NK-92 treated with Interleukin-12 subunit alpha and Interleukin-12 subunit beta, amount 100 ng/mL, for 24 hours (cell line): ENCODE data around the gene HDC.

ENCODE experiments used
- DNase-seq: peaks from one replicate; lab custom pipeline; 2025; lab: John Stamatoyannopoulos, UW

HDC gene, protein sequence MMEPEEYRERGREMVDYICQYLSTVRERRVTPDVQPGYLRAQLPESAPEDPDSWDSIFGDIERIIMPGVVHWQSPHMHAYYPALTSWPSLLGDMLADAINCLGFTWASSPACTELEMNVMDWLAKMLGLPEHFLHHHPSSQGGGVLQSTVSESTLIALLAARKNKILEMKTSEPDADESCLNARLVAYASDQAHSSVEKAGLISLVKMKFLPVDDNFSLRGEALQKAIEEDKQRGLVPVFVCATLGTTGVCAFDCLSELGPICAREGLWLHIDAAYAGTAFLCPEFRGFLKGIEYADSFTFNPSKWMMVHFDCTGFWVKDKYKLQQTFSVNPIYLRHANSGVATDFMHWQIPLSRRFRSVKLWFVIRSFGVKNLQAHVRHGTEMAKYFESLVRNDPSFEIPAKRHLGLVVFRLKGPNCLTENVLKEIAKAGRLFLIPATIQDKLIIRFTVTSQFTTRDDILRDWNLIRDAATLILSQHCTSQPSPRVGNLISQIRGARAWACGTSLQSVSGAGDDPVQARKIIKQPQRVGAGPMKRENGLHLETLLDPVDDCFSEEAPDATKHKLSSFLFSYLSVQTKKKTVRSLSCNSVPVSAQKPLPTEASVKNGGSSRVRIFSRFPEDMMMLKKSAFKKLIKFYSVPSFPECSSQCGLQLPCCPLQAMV

DNA sequence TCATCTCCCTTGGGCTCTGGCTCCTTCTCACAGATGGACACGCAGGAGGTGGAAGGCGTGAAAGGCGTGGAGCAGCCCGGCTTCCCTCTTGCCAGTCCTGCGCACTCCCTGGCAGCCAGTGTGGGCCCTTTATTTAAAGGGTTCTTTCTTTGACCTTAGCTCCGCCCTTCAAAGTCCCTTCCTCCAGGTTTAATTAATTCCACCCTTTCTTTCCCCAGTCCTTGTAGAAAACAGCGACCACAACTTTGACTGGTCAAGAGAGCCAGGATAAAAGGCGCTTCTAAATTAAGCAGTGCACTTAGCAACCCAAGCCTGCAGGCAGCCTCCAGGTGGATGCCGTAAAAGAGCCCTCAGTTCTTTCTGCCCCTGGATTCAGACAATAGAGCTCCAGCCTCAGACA lies at the start of gene HDC:
TSS of gene HDC (minus strand) at position 107 of the 400 bp plus-strand sequence. CDS start at position 4, 103 bp downstream.
- no peak for DNase-seq

DNA sequence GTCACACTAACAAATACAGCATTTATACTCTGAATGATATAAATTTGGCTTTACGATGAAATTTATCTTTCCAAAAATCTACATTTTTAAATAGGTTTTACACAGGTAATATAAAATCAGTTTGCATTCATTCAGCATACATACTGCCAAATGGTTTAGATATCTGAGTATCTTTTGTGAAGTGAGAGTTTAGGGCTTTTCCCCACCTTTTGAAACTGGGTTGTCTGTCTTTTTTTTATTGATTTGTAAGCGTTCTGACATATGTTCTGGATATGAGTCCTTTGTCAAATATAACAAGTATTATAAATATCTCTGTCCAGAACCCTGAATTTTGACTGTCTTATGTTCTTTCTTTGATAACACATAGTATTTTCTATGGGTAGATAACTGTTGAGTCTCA lies 47.1 kb upstream of the HDC start:
- no peak for DNase-seq

DNA sequence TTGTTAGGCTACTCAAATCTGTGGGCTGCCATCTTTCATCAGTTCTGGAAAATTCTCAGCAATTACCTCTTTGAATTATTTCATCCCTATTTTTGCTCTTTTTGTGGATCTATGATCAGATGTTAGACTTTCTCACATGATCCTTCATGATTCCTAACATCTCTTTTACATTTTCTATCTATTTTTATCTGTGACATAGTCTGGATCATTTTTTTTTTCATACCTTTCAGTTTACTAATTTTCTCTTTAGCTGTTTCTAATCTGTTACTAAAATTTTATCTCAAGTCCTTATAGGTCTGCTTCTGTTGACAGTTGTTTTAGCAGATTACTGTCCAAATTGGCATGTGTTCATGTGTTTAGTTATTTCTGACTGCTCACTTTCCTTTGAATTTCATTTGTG lies 42.3 kb upstream of the HDC start:
- no peak for DNase-seq

DNA sequence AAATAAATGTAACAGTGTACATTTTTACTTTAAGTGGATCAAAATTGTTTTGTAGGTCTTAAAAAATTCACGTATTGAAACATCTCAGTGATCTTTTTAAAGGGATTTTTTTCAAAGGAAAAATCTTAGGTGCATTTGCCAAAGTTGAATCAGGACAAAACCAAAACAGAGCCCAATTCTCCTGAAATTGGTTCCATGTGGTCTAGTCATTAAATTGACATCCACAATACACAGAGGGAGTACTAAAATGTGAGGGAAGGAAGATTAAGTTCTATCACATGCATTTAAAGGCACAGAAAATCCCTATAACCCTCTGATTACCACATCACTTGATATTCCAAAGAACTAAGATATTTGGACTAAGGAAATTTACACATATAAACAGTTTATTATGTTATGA lies 39.3 kb upstream of the HDC start:
- DNase-seq: no peak

DNA sequence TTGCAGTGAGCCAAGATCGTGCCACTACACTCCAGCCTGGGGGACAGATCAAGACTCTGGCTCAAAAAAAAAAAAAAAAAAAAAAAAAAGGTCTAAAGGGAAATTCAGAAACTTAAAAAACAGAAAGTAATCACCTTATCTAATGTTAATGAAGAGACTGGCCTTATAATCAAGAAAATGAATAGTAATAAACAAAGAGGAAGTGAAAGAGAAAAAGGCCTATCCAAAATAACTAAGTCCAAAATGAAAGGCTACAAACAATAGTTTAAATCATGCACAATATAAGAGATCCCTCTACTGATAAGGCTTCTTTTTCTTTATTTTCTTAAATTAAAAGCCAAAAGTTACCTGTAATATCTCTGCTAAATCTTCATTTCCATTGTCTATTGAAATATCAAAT lies 37.1 kb upstream of the HDC start:
- DNase-seq: no peak

DNA sequence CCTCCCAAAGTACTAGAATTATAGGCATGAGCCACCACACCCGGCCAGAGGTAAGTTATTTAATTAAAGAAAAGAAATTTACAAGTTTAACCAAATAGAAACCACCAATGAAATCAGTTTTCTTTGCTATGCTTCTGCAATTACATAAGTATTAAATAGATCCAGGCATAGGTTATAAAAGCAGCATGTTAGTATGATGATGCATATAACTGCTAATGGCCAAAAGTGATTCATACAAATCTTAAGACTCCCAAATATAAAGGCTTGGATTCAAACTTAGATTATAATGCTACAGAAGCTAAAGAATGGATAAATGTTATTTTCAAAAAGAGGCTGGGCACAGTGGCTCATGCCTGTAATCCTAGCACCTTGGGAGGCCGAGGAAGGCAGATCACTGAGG lies 32.8 kb upstream of the HDC start:
- DNase-seq: no peak

DNA sequence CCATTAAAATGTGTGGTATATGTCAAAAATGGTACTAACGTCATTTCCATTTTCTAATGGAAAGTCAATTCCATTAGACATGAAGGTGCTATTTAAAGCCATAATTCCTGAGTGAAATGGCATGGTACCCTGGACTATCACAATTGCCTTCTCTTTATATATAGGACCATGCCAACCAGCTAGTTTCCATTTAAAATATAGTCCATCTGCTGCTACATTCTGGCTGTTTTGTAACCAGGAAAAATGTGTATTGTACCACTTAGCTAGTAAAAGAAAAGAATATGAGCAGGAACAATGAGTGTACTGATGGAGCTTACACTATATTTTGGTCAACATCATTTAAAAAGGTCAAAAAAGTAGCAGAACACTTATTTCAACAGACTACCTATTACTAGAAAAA lies 30.4 kb upstream of the HDC start:
- DNase-seq: no peak

DNA sequence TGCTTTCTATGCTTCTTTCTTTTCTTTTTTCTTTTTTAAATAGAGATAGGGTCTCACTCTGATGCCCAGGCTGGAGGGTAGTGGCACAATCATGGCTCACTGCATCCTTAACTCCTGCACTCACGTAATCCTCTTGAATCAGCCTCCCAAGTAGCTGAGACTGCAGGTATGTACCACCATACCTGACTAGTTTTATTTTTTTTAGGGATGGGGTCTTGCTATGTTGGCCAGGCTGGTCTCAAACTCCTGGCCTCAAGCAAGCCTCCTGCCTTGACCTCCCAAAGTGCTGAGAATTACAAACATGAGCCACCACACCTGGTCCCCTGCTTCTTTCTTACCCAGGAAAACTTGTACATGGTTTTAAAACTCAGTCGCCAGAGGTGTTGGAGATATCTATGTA lies 24.2 kb upstream of the HDC start:
- no peak for DNase-seq

DNA sequence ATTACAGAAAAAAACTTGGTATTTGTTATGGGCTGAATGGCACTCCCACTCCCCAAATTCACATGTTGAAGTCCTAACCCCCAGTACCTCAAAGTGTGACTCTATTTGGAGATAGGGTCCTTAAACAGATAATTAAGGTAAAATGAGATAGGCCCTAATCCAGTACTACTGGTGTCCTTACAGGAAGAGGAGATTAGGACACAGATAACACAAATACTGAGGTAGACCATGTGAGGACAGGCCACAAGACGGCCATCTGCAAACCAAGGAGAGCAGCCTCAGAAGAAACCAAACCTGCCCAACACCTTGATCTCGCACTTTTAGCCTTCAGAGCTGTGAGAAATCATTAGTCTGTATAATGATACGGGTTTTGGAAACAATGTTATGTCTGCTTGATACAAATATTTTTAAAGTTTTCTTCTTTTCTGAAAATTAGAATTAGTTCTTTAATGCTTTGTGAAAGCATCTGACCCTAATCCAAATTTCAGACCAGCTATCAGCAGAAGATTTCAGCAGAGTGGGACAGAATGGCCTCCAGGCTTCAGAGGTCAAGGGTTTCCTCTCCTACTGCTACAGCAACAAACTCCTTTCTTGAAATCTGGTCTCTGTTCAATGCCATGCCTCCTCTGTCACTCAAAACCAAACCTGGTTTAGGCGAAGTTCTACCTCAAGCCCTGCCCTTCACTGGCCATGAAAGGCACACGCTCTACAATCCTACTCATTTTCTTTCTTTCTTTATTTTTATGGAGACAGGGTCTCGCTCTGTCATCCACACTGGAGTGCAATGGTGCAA lies 22.0 kb upstream of the HDC start:
- DNase-seq: no peak

DNA sequence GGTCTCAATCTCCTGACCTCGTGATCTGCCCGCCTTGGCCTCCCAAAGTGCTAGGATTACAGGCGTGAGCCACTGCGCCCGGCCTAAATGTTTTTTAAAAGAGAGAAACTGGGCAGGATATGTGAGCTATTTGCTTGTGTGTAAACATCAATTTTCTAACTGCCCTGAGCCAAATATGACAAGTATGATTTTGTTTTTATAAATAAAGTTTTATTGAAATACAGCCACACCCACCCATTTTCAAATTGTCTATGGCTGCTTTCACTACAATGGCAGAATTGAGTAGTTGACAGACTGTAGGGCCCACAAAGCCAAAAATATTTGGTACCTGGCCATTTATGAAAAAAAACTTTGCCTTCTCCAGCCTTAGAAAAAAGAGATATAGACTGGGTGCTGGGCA lies 15.9 kb upstream of the HDC start:
- no peak for DNase-seq

DNA sequence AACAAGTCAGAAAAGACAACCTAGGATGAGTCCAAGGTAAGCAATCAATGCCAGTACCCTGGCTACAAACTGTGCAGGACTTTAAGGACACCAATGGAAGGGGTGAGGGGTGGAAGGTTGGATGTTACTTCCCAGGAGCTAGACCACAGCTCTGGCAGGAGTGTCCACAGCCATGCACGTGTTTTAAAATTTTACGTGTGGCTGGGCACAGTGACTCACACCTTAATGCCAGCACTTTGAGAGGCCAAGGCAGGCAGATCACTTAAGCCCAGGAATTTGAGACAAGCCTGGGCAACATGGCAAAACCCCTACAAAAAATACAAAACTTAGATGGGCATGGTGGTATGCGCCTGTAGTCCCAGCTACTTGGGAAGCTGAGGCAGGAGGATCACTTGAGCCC lies 14.7 kb upstream of the HDC start:
- DNase-seq: no peak

DNA sequence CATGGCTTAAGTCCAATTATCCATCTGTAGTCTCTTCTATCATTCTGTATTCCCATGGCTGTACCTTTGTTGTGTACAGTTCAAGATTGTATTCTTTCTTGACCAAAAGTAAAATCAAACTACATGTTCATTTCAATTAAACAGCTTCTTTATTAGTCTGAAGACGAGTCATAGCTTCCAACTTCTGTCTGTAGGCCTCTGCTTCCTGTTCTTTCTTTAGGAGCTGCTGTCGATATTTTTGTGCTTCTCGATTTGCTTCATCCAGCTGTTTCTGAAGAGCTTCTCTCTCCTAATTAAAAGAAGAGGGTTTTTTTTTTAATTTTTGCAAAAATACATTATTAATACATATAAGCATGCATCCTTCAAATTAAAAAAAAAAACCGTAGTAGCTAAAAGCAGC lies 13.0 kb upstream of the HDC start:
- DNase-seq: no peak

DNA sequence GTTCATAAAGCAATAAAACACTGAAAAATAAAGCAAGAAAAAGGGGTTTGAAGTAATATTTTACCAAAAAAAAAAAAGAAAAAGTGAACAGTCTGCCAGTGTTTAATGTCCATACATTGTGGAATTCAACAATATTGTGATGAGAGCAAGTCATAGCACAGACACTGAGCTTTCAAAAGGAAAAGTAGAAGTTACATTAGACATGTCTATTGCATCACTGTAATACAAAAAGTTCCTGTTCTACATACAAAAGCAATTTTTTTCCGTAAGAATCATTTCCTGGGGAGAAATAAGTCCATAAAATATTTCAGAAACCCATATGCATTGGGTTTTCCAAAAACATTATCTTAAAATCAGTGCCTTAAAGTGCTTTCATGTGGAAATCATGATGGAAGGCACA lies 11.8 kb upstream of the HDC start:
- no peak for DNase-seq

DNA sequence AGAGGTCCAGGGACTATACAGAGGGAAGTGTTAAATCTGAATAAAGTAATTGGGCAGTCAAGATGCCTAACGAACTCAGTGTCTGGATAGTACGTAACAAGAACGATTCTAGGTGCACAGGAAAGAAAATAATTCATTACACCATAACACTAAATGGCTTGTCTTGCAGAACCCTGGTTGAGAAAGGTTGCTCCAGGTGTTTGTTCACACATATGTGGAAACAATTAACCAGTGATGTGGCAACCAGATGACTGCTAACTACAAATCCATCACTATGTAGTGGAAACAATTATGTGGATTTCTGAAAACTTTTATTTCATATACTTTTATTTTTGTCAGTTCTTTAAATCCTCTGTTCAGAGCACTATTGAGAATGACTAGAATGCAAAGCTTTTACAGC lies 10.4 kb upstream of the HDC start:
- no peak for DNase-seq

DNA sequence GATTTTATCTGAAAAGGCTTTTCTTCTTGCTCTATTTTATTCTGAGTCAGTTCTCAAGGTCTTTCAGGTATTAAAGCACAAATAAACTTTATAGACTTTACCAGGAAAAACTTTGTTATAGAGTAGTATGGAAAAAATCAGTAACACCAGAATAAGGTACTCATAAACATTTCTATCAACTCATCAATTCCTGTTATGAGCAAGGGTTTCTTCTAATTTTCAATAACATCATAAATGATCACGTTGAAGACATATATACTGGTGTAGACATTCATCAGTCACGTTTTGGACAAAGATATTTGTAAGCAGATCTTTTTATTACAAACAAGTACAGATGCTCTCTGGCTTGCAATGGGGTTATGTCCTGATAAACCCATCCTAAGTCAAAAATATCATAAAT lies 9.6 kb upstream of the HDC start:
- DNase-seq: no peak

DNA sequence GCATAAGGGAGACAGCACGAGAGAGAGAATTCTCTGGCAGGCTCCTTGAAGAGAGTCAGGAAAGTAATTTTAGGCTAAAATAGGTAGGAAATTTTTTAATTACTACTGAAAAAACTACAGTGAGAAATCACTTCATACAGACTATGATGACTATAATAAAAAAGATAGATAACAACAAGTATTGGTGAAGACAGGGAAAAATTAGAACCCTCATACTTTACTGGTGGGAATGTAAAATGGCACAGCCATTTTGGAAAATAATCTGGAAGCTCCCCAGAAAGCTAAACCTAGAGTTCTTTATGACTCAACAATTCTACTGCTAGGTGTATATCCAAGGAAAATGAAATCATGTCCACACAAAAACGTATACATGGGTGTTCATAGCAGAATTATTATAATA lies 2.1 kb upstream of the HDC start:
- DNase-seq: no peak

DNA sequence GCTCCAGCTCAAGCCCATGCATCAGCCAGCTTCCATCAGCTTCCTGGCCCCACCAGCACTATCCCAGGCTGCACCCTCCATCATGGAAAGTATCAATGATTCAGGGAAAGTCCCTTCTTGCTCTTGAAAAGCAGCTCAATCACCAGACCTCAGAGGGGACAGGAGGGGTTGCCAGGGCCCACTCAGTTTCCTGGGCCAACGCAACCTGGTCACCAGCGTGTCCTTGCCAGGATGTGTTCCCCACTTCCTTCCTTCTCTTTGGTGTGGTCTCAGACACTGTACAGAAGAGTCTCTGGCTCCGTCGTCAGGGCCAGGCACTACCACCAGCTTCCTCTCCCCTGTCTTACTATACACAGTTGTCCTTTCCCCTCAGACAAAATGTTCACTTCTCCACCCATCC lies 3.0 kb downstream of the HDC start:
- peak; percentile 51 for DNase-seq

DNA sequence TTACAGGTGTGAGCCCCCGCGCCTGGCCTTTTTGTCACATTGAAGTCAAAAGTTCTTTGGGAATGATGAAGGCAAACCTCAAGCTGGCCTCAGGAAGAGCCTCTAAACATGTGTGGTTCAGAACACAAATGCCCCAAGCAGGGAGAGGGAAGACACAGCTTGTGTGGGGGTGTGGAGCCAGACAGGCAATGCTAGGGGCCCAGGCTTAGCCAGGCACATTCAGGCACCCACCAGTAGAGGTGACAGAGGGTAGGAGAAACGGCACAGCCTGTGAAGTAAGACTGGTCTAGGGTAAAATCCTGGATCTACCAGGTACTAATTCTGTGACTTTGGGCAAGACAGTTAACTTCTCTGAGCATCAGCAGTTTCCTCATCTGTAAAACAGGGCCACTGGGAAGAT lies 3.5 kb downstream of the HDC start:
- DNase-seq: no peak

DNA sequence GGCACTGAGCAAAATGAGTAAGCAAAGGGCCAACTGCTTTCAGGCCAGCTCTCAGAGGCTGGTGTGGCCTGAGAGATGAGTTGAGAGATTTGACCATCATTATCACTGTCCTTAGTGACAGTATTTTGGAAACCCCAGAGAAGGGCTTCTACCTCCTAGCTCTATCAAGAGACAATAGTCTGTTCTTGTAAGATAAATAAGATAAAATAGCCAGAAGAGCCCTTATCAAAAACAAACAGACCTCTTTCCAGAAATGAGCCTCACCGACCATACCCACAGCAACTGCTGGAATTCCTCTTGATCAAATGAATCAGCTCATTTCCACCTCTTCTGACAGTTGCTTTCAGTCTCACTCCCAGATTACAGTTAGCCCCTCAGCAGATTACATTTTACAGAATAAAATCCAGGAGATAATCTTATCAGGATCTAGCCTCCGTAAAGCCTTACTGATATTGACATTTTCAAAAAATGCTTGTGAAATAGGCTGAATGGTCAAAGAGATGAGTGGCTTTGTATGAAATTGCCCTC lies 4.5 kb downstream of the HDC start:
- no peak for DNase-seq

DNA sequence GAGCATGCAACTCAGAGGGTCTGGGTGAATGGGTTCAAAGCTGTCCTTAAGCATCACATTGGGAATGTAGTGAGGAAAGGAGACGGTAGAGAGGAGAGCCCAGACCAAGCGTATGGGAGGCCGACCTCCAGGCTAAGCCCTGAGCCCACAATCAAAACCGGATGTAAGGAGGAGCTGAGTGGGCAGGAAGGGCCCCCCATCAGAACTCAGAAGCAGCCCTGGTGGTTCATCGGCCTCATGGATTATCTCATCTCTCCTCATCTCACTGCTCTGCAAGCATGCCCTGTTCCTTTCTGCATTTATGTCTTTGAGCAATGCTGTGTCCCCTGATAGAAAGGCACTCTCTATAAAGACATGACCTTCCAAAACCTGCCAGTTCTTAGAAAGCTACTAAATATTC lies 6.2 kb downstream of the HDC start:
- DNase-seq: no peak

DNA sequence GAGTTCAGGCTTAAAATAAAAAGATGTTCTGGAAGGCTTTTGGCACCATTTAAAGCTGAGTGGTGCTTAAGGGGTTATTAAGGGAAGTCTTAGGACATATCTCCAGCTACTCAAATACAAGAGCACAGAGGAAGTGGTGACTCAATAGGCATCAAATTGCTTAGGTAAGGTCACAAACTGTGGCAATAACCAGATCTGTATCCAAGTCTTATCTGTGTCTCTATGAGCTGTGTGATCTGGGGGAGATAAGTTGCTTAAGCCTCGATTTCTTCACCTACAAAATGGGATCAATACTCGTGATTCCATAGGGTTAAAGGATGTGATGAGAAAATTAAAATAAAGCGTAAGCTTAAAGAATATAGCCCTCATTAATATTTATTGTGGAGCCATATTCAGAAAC lies 7.6 kb downstream of the HDC start:
- DNase-seq: no peak

DNA sequence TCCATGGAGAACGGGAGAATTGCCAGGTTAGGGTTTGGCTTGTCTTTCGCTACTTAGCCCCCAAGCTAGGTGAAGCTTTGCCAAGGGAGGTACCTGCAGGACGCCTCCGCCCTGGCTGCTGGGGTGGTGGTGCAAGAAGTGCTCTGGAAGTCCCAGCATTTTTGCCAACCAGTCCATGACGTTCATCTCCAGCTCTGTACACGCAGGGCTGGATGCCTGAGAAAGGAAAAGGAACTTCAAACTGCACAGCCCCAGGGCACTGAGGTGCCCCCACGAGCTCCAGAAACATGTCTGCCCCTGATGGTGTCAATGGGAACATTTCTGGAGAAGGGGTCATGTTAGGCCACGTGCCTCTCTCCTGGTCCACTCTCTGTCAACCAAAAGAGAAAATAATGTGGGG lies 8.2 kb downstream of the HDC start:
- DNase-seq: no peak
